Pancreas (tissue), 10 donors: Measurements from ENCODE around the gene MAN2A1. TPM values are rescaled to one million over a fixed set of nuclear protein-coding genes. Genes with fewer than 3 reads are reported as not detected.
A peak's percentile ranks its signal among the peaks of the same experiment; 100 is the strongest.

ENCODE experiments used
- ATAC-seq, 4 donors: fragments of 200-7000 bp; cut with Tn5 transposase; one replicate each; pipeline versions ENCODE4 v1.8.0 to v1.9.1; 2020; ENCODE audit warnings: mild to moderate bottlenecking in 4 of 4, moderate library complexity in 4 of 4
- DNase-seq, 6 donors: peaks; one replicate each; pipeline ENCODE4 v3.0.0-alpha.2; 2020
- FAIRE-seq: peaks from 2 replicates; lab custom pipeline; 2012; peaks lifted over from hg19 to GRCh38; lab: Jason Lieb, UNC
- H3K27ac ChIP-seq, 4 donors: fragments of 200-600 bp; sonication (generic); 1 replicate in 3 of 4; 2 replicates in 1 of 4; pipeline versions ENCODE4 v1.5.0 to v1.8.0; 2020
- H3K27me3 ChIP-seq, 4 donors: fragments of 200-600 bp; one replicate each; pipeline ENCODE4 v1.8.0; 2021
- H3K36me3 ChIP-seq, 3 donors: fragments of 200-600 bp; sonication (generic) in 1 of 3; one replicate each; pipeline versions ENCODE4 v1.5.0 to v1.8.0; 2020 to 2021
- H3K4me1 ChIP-seq, 3 donors: fragments of 200-600 bp; one replicate each; pipeline ENCODE4 v1.8.0; 2021
- H3K4me3 ChIP-seq, 4 donors: fragments of 200-600 bp; sonication (generic) in 2 of 4; one replicate each; pipeline versions ENCODE4 v1.5.0 to v1.8.0; 2020 to 2021
- H3K9me3 ChIP-seq, 4 donors: fragments of 200-600 bp; one replicate each; pipeline ENCODE4 v1.8.0; 2021
- CTCF ChIP-seq, 4 donors: fragments of 200-600 bp; sonication (generic) in 3 of 4; IDR thresholded peaks; one replicate each; pipeline versions ENCODE4 v1.5.0 to v1.8.0; 2021; ENCODE audit warnings: antibody characterized with exemption in 4 of 4
- WGBS, 2 donors: extraction: QIAGEN DNeasy Blood & Tissue Kit; methylation state at CpG; one replicate each; pipeline ENCODE4 v1.1.7; 2013; 5-methylcytosine and 5-hydroxymethylcytosine counted together
- intact Hi-C, 3 donors: fragments of 100-400 bp; cut with DNase I; formaldehyde crosslinking; loops; one replicate each; pipeline versions ENCODE4 v1.11.1 to v1.14.2; 2022
- polyA plus RNA-seq, 2 donors: library from polyadenylated mRNA; stranded (reverse); fragments of 200-250 nt; gene quantifications; one replicate each; pipeline ENCODE4 v1.2.3, GENCODE V29; 2013
- total RNA-seq, 6 donors: library from RNA; stranded (reverse); fragmentation: NEBNext Ultra II Directional in 4 of 6; extraction: Animal tissue kit (Norgen Biotek cat#: 25700) in 4 of 6; gene quantifications; one replicate each; pipeline versions ENCODE4 v1.2.1 to v1.2.4, GENCODE V29; 2021 to 2023
- donor health status: healthy with polysubstance abuse.
- donor health status: DM: no; HTN: no; CAD: no; lungs with moderate emphysema.
- donor health status: DM: no; HTN: no; CAD: no.
- donor health status: control.
- donor health status: control.
- donor health status: Bipolar disorder and iron deficiency.
- donor health status: DM: yes; HTN: yes; CAD: no.
- donor health status: DM: no; HTN: no; CAD: no.
- donor health status: DM: no; HTN: no; CAD: no.
- donor health status: DM: yes; HTN: yes; CAD: no.

Gene MAN2A1
- total and polyA plus RNA-seq, 8 donors, result 8.5 to 49.4 (median 36.6) TPM

- no peak overlapping the region for H3K4me3 ChIP-seq
- H3K9me3 ChIP-seq, result no peaks in the 10 kb centered on the region
- H3K36me3 ChIP-seq, result no peaks in the 10 kb centered on the region
- H3K4me1 ChIP-seq, result peaks cover 5 to 19% (median 7%) of the 10 kb centered on the region in 3 donors
- FAIRE-seq, result no peak
- peak in 2 of 4 donors; percentile 26 to 49 for ATAC-seq
- no peak for TF ChIP-seq CTCF (IDR thresholded peaks at IDR 0.05)
- H3K27ac ChIP-seq, result peak overlapping the region in 1 of 4 donors; percentile 7
- H3K27me3 ChIP-seq, result no peaks in the 10 kb centered on the region
- intact Hi-C loops, result no loop called here
- WGBS, 2 donors, result 83 to 91% methylated on average over 3 of the region's 3 CpGs
- DNase-seq, result no peak
Measured at GRCh38 chr5:109743770-109744212, 54.1 kb downstream of the MAN2A1 start.

GRCh38 chr5:109744261-109744660 is 54.5 kb downstream of the MAN2A1 start:
- H3K4me1 ChIP-seq, result peaks cover 5 to 18% (median 7%) of the 10 kb centered on the region in 3 donors
- no peaks in the 10 kb centered on the region for H3K27me3 ChIP-seq
- no peak overlapping the region for H3K27ac ChIP-seq
- no peak for TF ChIP-seq CTCF (IDR thresholded peaks at IDR 0.05)
- H3K4me3 ChIP-seq, result no peak overlapping the region
- no peaks in the 10 kb centered on the region for H3K36me3 ChIP-seq
- intact Hi-C loops, result no loop called here
- ATAC-seq (no peak), DNase-seq (no peak), FAIRE-seq (no peak)
- 93 to 98% methylated on average over 2 of the region's 2 CpGs for WGBS, 2 donors
- H3K9me3 ChIP-seq, result no peaks in the 10 kb centered on the region

- no peak for TF ChIP-seq CTCF (IDR thresholded peaks at IDR 0.05)
- ATAC-seq (no peak), DNase-seq (no peak), FAIRE-seq (no peak)
- Histone ChIP-seq H3K27me3 (no peaks in the 10 kb centered on the region), H3K27ac (no peak overlapping the region), H3K4me1 (peaks cover 0 to 2% (median under 1%) of the 10 kb centered on the region in 3 donors), H3K9me3 (no peaks in the 10 kb centered on the region), H3K36me3 (no peaks in the 10 kb centered on the region), H3K4me3 (no peak overlapping the region)
- intact Hi-C loops, result no loop called here
Measured at GRCh38 chr5:109748546-109748945, 58.8 kb downstream of the MAN2A1 start.

- Histone ChIP-seq H3K9me3 (no peaks in the 10 kb centered on the region), H3K36me3 (no peaks in the 10 kb centered on the region), H3K4me1 (peaks cover 0 to 9% (median 4%) of the 10 kb centered on the region in 3 donors), H3K4me3 (no peak overlapping the region), H3K27me3 (no peaks in the 10 kb centered on the region), H3K27ac (no peak overlapping the region)
- TF ChIP-seq CTCF (IDR thresholded peaks at IDR 0.05), result no peak
- no peak for ATAC-seq
- intact Hi-C loops, result no loop called here
- FAIRE-seq, result no peak
- DNase-seq, result no peak
Measured at GRCh38 chr5:109750463-109750862, 60.7 kb downstream of the MAN2A1 start.

GRCh38 chr5:109753279-109753678 is 63.6 kb downstream of the MAN2A1 start:
- no peak for FAIRE-seq
- intact Hi-C loops, result no loop called here

More at GRCh38 chr5:109753279-109753678, 63.6 kb downstream of the MAN2A1 start:
- peaks cover 0 to 9% (median 4%) of the 10 kb centered on the region in 3 donors for H3K4me1 ChIP-seq
- DNase-seq (no peak), ATAC-seq (no peak)
- 85 to 96% methylated on average over 3 of the region's 3 CpGs for WGBS, 2 donors
- no peaks in the 10 kb centered on the region for H3K27me3 ChIP-seq
- H3K36me3 ChIP-seq, result no peaks in the 10 kb centered on the region
- no peak overlapping the region for H3K4me3 ChIP-seq
- no peaks in the 10 kb centered on the region for H3K9me3 ChIP-seq
- no peak for TF ChIP-seq CTCF (IDR thresholded peaks at IDR 0.05)
- no peak overlapping the region for H3K27ac ChIP-seq
